HL-60 (cell line): Measurements from ENCODE around the gene STOM.
A peak's percentile ranks its signal among the peaks of the same experiment; 100 is the strongest.

Source experiments
- DNase-seq, 2 experiments: peaks; one replicate each; pipeline ENCODE4 v3.0.0-alpha.2; 2010 to 2020; ENCODE audit warnings: low read depth in 1 of 2, low spot score in 1 of 2
- H3K27ac ChIP-seq: fragments of 250-450 bp; sonication (Bioruptor Pico); replicated peaks from 2 replicates; pipeline ENCODE4 v1.5.1; 2020; ENCODE audit warnings: mild to moderate bottlenecking, moderate library complexity
- H3K27me3 ChIP-seq: fragments of 250-450 bp; sonication (Bioruptor Pico); 2 replicates; pipeline ENCODE4 v1.5.1; 2021; ENCODE audit warnings: mild to moderate bottlenecking, moderate library complexity; ENCODE audit not compliant: insufficient read depth, poor library complexity, severe bottlenecking
- H3K4me3 ChIP-seq: replicated peaks from 2 replicates; pipeline ENCODE4 v1.5.1; 2011; ENCODE audit warnings: mild to moderate bottlenecking, control low read depth, low read length; ENCODE audit not compliant: insufficient read depth
- GABPA ChIP-seq: IDR thresholded peaks from 2 replicates; pipeline ENCODE4 v1.6.1; 2012; ENCODE audit warnings: low read depth
- POLR2AphosphoS5 ChIP-seq: IDR thresholded peaks from 2 replicates; pipeline ENCODE4 v1.6.1; 2012; ENCODE audit warnings: low read depth
- SPI1 ChIP-seq: IDR thresholded peaks from 2 replicates; pipeline ENCODE4 v1.6.1; 2012; ENCODE audit warnings: low read depth, mild to moderate bottlenecking, borderline replicate concordance
- TF ChIP-seq, protein P1 (sequence below): IDR thresholded peaks from one replicate; pipeline ENCODE4 v1.5.1; 2011; ENCODE audit warnings: low read length, control low read depth, inconsistent platforms; ENCODE audit not compliant: insufficient read depth
- TF ChIP-seq, protein P2 (sequence below): IDR thresholded peaks from 2 replicates; pipeline ENCODE4 v1.6.1; 2012; ENCODE audit warnings: low read depth; ENCODE audit not compliant: insufficient replicate concordance

STOM gene

DNA sequence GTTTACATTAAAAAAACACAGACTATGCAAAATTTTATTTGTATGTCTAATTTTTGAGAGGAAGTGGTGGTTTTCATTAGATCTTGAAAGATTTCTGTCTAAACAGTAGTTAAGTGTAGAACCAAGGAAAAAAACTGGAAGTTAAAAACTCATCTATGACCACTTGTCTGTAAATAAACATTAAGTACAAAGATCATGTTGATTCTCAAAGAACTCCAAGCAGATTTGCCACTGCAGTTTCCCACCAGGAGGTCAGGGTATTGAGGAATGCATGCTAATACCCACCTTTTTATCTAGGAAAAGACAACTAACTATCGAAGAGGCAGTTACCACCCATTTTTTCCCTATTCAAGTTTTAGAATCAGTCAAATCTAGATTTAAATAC lies 1.9 kb downstream of the STOM start:
- Histone ChIP-seq H3K27ac (peak overlapping the region; percentile 5), H3K4me3 (no peak overlapping the region; the same call in 1 of the 2 replicates), H3K27me3 (no peaks in the 10 kb centered on the region)
- TF ChIP-seq, protein P1, sequence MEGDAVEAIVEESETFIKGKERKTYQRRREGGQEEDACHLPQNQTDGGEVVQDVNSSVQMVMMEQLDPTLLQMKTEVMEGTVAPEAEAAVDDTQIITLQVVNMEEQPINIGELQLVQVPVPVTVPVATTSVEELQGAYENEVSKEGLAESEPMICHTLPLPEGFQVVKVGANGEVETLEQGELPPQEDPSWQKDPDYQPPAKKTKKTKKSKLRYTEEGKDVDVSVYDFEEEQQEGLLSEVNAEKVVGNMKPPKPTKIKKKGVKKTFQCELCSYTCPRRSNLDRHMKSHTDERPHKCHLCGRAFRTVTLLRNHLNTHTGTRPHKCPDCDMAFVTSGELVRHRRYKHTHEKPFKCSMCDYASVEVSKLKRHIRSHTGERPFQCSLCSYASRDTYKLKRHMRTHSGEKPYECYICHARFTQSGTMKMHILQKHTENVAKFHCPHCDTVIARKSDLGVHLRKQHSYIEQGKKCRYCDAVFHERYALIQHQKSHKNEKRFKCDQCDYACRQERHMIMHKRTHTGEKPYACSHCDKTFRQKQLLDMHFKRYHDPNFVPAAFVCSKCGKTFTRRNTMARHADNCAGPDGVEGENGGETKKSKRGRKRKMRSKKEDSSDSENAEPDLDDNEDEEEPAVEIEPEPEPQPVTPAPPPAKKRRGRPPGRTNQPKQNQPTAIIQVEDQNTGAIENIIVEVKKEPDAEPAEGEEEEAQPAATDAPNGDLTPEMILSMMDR = no peak
- TF ChIP-seq POLR2AphosphoS5 = no peak
- peak; percentile 59; the same call in 1 of the 2 replicates for TF ChIP-seq SPI1
- TF ChIP-seq, protein P2, sequence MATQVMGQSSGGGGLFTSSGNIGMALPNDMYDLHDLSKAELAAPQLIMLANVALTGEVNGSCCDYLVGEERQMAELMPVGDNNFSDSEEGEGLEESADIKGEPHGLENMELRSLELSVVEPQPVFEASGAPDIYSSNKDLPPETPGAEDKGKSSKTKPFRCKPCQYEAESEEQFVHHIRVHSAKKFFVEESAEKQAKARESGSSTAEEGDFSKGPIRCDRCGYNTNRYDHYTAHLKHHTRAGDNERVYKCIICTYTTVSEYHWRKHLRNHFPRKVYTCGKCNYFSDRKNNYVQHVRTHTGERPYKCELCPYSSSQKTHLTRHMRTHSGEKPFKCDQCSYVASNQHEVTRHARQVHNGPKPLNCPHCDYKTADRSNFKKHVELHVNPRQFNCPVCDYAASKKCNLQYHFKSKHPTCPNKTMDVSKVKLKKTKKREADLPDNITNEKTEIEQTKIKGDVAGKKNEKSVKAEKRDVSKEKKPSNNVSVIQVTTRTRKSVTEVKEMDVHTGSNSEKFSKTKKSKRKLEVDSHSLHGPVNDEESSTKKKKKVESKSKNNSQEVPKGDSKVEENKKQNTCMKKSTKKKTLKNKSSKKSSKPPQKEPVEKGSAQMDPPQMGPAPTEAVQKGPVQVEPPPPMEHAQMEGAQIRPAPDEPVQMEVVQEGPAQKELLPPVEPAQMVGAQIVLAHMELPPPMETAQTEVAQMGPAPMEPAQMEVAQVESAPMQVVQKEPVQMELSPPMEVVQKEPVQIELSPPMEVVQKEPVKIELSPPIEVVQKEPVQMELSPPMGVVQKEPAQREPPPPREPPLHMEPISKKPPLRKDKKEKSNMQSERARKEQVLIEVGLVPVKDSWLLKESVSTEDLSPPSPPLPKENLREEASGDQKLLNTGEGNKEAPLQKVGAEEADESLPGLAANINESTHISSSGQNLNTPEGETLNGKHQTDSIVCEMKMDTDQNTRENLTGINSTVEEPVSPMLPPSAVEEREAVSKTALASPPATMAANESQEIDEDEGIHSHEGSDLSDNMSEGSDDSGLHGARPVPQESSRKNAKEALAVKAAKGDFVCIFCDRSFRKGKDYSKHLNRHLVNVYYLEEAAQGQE = no peak
- DNase-seq = no peak

DNA sequence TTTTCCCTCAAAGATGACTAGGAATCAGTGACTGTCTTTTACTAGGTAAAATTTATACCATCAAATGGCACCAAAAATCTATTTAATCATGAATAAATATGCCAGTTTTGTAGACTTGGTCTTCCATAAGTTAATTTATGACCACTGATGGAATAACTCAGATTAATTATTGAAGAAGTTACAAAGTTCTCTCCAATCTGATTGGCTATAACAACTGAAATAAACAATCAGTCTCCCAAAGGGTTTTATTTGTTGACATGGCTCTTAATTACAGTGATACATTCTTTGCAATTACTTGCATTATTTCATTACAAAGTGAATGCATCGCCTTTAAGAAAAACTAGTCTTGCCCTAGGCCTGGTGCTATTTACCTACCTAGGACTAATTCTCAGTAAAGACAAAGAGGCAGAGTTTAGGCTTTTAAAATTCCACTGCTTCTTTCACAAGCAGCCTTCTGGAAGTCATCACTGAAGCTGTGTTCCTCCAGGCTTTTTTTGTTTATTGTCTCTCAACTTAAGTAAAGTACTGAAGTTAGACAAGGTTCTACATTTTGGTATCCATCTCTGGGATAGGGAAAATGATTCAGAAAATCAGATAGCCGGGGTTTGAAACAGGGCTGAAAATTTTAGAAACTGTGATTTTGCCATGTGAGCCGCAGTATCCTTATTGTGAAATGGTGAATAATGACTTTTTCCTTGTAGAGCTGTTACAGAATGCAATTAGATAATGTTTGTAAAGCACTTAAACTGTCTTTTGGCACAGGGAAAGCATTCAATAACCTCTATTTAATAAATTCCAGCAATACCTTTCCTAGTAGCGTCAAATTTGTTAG lies 2.5 kb downstream of the STOM start:
- Histone ChIP-seq H3K4me3 (no peak overlapping the region), H3K27me3 (no peaks in the 10 kb centered on the region), H3K27ac (peak overlapping the region; percentile 5)
- TF ChIP-seq GABPA (no peak), SPI1 (no peak), POLR2AphosphoS5 (no peak)
- TF ChIP-seq, protein P1 = no peak
- TF ChIP-seq, protein P2 = no peak
- DNase-seq = no peak

DNA sequence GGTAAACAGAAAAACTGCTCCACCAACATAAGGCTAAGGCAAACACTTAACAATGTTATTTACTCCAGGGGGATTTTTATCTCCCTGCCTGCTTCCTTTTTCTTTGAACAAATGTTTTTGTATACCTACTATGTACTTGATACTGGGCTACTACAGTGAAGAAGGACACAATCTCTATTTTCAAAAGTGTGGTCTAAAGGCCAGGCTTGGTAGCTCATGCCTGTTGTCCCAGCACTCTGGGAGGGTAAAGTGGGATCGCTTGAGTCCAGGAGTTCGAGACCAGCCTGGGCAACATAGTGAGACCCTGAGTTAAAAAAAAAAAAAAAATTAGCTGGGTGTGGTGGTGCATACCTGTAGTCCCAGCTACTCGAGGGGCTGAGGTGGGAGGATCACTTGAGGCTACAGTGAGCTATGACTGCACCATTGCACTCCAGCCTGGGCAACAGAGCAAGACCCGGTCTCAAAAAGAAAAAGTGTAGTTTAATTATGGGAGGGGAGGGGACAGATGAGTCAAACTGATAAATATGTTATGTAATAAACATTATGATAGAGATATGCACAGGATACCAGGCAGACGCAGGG lies 3.3 kb downstream of the STOM start:
- TF ChIP-seq, protein P2 = no peak
- no peak for TF ChIP-seq POLR2AphosphoS5
- no peak for TF ChIP-seq SPI1
- TF ChIP-seq, protein P1 = no peak
- TF ChIP-seq GABPA = no peak
- no peak overlapping the region for H3K4me3 ChIP-seq
- no peaks in the 10 kb centered on the region for H3K27me3 ChIP-seq
- DNase-seq = no peak
- no peak overlapping the region for H3K27ac ChIP-seq
